Effector CD4-positive, alpha-beta T cell (primary cell): ENCODE measurements around the gene PBXIP1.
"Not testable (repeated sequence)": the region's sequence is repeated elsewhere in the genome, so short reads cannot be mapped to it uniquely, and the experiment has no call there.

Source experiments
- DNase-seq: peaks from one replicate; pipeline ENCODE4 v3.0.0-alpha.2; 2020

The PBXIP1 gene

DNA sequence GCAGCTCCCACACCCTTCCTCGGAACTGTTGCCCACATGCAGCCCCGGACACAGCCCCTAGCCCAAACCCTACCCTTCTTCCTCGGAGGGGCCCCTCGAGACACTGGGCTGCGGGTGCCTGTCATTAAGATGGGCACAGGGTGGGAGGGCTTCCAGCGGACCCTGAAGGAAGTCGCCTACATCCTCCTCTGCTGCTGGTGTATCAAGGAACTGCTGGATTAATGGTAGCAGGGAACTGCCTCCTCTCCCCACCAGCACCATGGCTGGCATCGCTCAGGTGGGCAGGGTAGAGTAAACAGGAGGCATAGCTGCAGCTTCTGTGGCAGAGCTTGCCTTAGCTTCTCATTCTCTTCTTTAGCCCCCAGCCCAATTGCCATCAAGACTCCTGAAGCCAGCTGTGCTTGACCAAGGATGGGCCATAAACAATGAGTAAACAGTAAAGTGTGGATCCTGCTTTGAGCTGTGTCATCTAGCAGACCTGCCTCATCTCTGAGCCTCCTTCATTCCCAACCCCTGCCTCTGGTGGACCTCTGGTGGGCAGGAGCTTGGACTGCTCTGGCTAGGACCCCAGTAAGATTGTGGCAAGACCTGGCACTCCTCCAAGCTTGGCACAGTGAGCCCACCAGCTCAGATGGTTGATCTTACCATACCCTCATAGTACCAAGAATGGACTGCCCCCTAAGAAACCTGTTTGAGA is 37.8 kb upstream of the PBXIP1 start, which contains the start of gene LENEP:
Gene LENEP, plus strand, starts transcription at position 15 of the 697 bp plus-strand sequence. Its CDS starts 22 bp downstream, at position 37.
- DNase-seq, result no peak

GRCh38 chr1:154992721-154993571 is 37.0 kb upstream of the PBXIP1 start:
- no peak for DNase-seq

GRCh38 chr1:154990276-154990675 is 34.4 kb upstream of the PBXIP1 start:
- DNase-seq, result no peak

DNA sequence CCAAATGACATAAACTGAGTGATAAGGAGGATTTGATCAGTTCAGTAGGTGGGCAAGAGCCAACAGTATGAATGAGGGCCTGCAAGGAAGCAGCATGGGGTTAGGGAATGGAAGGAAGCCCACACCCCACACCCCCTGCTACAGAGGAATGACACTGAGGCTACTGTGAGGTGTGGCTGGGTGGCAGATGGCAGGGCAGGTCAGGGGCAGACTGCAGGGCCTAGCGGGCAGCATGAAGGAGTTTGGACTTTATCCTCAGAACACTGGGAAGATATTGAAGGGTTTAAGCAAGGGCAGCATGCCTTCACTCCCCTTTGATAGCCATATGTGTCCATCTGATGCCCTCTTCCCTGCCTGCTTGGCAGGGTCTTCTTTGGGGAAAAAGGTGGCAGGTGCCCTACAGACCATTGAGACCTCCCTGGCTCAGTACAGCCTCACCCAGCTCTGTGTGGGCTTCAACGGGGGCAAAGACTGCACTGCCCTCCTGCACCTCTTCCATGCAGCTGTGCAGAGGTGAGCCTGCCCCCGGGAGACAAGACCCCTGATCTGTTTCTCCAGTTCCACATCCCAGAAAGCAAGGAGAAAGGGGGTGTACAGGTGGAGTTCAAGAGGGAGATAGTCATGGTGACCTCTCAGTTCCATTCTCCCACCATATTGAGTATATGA is 33.4 kb upstream of the PBXIP1 start:
- DNase-seq, result no peak

DNA sequence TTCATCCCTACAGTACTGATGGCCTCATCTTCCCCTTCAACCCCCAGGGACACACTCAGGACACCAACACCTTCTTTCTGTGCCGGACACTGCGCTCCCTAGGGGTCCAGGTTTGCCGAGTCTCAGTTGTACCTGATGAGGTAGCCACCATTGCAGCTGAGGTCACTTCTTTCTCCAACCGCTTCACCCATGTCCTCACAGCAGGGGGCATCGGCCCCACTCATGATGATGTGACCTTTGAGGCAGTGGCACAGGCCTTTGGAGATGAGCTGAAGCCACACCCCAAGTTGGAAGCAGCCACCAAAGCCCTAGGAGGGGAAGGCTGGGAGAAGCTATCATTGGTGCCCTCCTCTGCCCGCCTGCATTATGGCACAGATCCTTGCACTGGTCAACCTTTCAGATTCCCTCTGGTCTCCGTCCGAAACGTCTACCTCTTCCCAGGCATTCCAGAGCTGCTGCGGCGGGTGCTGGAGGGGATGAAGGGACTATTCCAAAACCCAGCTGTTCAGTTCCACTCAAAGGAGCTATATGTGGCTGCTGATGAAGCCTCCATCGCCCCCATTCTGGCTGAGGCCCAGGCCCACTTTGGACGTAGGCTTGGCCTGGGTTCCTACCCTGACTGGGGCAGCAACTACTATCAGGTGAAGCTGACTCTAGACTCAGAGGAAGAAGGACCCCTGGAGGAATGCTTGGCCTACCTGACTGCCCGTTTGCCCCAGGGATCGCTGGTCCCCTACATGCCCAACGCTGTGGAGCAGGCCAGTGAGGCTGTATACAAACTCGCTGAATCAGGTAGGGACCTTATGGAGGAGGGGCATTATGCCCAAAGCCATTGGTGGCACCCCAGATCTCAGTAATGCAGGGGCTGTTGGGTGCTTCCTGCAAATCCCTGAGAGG is 32.4 kb upstream of the PBXIP1 start:
- no peak for DNase-seq

- DNase-seq, result no peak
Measured at GRCh38 chr1:154987326-154987725, 31.4 kb upstream of the PBXIP1 start.

DNA sequence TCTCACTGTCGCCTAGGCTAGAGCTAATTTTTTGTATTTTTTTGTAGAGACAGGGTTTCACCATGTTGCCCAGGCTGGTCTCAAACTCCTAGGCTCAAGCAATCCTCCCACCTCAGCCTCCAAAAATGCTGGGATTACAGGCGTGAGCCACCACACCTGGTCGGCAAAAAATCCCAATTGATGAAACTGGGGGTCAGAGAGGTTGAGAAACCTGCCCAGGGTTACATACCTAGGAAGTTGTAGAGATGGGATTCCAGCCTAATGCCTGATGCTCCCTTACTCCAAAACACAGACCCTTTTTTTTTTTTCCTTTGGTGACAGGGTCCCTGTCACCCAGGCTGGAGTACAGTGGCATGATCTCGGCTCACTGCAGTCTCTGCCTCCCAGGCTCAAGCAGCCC is 30.8 kb upstream of the PBXIP1 start:
- not testable (repeated sequence) for DNase-seq

DNA sequence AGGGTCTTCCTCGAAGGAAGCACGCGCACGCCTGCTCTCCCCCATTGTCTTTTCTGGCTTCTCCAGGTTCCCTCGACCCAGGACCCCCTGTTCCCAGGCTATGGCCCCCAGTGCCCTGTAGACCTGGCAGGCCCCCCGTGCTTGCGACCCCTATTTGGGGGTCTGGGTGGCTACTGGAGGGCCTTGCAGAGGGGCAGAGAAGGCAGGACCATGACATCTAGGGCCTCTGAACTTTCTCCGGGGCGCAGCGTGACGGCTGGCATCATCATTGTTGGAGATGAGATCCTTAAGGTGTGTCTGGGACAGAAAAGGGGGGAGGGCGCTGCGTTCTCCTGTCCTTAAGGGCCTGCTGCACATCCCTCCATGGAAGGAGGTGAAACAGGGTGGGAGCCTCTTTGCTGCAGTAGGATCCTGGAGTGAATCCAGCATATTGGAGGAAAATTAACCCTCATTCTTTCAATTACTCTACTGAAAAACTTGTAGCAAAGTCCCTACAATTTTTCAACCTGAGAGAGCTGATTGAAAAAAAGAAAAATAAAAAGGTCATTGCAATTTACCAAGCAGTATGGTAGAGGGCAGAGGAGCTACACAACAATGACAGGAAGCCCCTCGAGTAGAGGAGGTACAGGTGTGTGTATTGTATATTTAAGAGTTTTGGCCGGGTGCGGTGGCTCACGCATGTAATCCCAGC is 28.0 kb upstream of the PBXIP1 start:
- no peak for DNase-seq

DNA sequence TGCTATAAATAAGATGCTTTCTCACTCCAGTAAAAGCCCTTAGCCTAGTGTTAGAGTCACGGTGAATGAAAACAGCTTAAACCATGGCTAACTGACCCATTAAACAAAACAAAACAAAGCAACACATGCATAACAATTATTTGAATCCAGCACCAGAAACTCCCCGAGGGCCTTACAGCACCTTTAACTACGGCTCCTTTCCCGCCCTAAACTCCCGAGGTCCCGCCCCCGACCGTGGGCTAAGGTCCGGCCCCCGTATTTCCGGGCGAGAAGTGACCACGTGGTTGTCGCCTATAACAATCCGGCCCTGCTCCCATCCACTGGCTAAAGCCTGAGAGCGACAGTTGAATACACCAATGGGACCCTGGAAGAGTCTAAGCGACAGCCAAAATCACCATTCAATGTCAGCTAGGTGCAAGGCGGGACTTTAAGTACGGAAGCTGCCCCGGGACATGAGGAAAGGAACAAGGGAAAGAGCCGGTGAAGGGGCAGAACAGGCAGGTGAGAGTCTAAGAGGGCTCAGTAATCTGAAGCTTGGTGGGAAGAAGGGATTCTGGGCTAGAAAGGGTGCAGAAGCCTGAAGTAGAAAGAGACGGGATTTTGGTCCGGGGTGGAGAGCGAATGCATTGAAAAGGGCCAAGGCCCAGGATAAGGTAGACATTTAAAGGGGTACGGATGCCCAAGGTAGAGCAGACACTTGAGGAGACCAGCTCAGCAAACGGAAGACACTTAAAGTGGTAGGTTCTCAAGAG is 27.2 kb upstream of the PBXIP1 start, which contains the start of gene FLAD1:
Gene FLAD1, plus strand, starts transcription at position 448 of the 752 bp plus-strand sequence. CDS start 351 bp downstream, outside the sequence.
- DNase-seq, result peak; percentile 95

DNA sequence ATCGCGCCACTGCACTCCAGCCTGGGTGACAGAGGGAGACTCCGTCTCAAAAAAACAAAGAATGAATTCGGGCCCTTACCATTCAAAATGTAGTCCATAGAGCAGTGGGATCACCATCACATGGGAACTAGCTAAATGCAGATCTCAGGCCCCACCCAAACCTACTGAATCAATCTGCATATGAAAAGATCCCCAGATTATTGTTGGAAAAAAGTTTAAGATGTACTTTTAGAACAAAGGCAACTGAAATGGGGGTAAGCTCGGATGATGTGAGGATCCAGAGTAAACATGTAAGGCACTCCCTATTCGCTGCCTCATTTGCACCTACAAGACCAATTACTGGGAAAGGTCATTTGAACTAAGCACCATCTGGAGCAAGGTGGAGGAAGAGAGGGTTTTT is 26.4 kb upstream of the PBXIP1 start:
- DNase-seq, result no peak

DNA sequence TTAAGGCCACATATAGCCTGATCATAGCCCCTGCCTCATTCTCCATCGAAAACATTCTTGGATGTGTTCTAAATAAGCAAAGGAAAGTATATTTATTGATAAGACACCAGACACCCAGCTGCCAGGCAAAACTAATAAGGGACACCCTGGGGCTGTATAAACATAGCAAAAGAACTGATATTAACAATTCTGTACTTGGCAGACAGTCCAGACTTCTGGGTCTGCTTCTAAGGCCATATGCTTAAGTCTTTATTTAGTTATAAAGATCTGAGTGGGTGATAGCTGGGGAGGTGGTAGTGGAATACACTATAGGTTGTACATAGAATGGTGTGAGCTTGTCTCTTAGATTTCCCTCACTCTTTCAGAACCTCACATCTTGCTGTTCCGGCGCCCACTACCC is 22.5 kb upstream of the PBXIP1 start:
- no peak for DNase-seq

GRCh38 chr1:154977762-154978161 is 21.9 kb upstream of the PBXIP1 start:
- DNase-seq, result not testable (repeated sequence)

DNA sequence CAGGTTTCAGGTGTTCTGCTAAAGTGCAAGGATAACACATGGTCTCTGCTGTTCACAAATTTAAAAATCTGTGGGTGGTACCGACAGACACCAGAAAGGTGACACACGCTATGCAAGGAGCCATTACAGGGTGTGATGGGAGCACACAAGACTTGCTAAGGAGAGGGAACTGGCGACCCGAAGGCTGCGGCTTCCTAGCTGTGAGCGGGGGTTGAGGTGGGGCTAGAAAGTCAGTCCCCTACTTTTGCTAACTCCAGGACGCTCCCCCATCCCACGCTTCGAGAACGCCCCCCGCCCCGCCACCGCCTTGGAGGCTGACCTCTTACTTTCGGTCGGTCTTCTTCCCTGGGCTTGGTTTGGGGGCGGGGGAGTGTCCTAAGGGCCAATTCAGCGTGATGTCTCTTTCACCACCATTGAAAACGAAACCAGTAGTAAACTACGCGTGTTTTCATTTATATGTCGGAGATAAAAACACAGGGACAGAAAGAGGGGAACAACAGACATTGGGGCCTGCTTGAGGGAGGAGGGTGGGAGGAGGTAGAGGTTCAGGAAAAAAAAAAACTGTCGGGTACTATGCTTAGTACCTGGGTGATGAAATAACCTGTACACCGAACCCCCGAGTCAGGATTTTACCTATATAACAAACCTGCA is 19.6 kb upstream of the PBXIP1 start:
- DNase-seq, result peak; percentile 32

DNA sequence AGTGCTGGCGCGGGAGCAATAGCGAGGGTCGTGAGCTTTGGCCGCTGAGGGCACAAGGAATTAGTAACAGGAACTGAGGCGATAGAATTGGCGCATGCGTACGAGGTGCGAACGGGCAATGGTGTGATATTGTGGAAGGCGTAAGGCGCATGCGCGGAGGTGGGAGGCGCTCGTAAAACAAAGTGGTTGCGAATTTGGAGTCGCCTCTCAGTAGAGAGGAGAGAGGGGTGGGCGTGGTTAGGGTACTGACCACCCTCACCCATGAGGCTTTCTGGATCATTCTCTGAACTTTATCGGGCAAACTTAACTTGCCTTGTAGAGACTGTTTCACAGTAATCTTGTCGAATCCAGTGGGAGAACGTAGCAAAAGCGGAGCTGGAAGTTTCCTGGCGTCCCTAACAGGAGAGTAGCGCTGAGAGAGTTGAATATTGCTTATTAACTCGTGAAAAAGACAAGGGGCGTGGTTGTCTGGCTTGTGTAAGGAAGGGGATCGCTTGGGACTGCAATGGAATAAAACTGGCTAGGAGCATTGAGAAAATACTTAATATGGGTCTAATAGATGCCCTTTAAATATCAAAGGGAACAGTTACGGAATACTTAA is 19.0 kb upstream of the PBXIP1 start:
- DNase-seq, result peak; percentile 91

DNA sequence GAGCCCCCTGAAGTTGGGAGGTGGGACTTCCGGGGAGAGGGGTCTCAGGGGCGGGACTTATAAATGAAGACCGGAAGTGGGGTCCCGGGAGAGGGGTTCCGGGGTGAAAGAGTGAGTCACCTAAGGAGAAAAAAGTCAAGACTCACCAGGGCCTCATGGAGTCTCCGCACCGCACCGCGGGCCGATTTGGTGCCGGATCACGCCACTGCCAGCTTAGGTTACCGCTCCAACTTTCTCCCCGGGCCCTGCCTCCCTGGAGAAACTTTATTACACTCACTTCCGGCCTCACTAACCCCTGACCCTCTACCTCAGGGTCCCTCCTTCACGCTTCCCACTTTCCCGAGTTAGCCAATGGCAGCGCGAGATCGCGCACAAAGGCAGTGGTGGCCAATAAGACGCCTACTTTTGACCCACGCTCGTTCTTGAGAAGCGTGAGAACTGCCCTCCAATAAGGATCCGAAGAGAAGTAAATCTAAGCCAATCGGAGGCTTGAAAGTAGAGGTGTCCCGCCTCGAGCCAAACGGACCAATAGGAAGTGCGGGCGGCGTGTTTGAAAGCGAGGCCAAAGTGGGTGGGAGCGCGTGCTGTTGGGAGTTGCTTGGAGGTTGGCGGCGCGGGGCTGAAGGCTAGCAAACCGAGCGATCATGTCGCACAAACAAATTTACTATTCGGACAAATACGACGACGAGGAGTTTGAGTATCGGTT is 18.4 kb upstream of the PBXIP1 start, which contains the start of gene CKS1B:
Gene CKS1B, plus strand, starts transcription at position 580 of the 706 bp plus-strand sequence. Its CDS starts 65 bp downstream, at position 645.
- DNase-seq, result peak; percentile 94

GRCh38 chr1:154973344-154974101 is 17.6 kb upstream of the PBXIP1 start:
- peak; percentile 84 for DNase-seq

DNA sequence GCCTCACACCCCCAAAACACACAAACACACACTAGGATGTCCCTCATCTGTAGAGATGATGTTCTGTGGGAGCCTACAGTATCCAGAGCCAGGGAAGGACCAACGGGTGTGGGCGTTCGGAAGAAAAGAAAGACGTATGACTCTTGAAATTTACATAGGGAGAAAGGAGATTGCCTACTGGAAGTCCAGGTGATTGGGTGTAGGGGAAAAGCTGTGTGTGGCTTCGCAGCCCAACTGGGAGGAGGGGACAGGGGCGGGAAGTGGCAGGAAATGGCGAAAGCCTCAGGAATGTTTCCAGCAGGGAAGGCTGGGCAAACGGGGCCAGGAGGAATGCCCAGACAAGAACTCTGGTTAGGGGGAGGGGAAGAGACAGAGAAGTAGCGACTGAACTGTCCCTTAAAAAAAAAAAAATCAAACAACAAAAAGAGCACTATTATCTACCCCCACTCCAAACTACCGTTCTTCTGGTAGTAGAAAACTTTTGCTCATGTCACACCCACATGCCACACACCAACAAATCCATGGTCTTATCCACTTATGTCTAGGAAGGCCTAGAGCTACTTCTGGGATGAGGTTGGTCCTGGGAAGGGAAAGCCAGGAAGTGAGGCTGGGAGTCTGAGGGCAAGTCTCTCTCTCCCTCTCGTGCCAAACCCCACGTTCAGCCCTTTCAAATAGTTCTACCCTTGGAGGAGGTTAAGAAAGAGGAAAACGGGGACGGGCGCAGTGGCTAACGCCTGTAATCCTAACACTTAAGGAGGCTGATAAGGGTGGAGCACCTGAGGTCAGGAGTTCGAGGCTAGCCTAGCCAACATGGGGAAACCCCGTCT is 16.8 kb upstream of the PBXIP1 start:
- no peak for DNase-seq

DNA sequence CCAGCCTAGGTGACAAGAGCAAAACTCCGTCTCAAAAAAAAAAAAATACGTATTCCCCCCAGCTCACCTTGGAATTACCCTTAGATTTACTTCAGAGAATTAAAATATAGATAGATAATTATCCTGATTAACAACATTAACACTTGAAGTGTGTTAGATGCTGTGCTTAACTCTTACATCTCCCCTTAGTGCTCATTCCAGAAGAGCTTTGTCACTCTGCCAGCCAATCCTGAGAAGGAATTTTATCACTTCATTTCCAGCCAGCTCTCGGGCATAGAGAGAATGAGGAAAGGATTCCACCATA is 16.3 kb upstream of the PBXIP1 start:
- DNase-seq, result no peak
